Measurements from ENCODE around the gene KCNC3. TPM values are rescaled to one million over a fixed set of nuclear protein-coding genes. Genes with fewer than 3 reads are reported as not detected.
"Not testable (repeated sequence)": the region's sequence is repeated elsewhere in the genome, so short reads cannot be mapped to it uniquely, and the experiment has no call there.

Gene KCNC3
- total RNA-seq, 1 experiment from 2014 or later, result 17.3 TPM

DNA sequence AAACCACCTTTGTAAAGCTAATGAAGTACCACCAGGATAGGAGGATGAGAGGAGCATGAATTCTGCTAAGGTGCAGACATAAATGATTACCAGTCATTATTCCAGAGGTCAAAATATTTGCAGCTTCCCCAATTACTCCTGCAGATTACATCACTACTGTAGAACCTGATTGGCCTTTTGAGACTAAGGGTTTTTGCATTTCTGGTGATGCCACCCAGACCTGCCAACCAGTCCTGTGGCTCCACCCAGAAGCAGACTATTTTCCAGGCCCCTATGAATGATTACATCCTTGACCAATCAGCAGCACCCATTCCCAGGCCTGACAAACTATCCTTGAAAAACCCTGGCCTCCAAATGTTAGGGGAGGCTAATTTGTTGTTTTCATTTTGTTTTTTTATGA is 11.2 kb upstream of the KCNC3 start:
- H3K9me3 Mint-ChIP-seq, result peaks cover under 1 to 10% of the 10 kb centered on the region in 2 experiments; a peak in 4 of 5 replicates

DNA sequence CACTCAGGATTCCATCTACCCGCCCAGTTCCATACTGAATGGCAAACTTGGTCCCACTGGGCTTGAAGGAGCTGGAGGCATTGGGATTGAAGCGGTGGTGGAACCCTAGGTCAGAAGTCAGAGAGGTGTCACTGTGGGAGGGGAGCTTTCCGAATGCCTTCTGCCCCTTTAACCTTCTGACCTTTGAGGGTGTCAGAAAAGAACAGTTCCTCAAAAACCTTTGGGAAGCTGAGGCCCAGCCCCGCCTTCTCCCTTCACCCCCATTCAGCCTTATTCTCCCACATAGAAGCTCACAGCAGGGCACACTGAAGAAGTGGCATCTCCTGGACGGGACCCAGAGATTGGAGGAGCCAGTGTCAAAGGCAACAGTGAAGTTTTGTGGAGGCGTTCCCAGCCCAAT is 7.9 kb upstream of the KCNC3 start:
- peaks cover 19 to 28% of the 10 kb centered on the region in 2 experiments for H3K4me1 Mint-ChIP-seq
- peaks cover 17 to 25% (median 23%) of the 10 kb centered on the region in 3 experiments for H3K36me3 Mint-ChIP-seq (ENCODE audit: insufficient read depth in 1 of 3, low read depth in 3 of 3)
- not testable (repeated sequence) for H2AFZ ChIP-seq (ENCODE audit: low read length); H2BK15ac ChIP-seq (ENCODE audit: low read depth, low read length); H4K91ac ChIP-seq (ENCODE audit: insufficient read length, low read depth, low read length); H3K27me3 ChIP-seq (ENCODE audit: insufficient read depth, low read length); H3K4ac ChIP-seq (ENCODE audit: low read depth, low read length); H3K9me3 ChIP-seq (ENCODE audit: control insufficient read depth, low read depth, low read length); H3K4me2 ChIP-seq (ENCODE audit: insufficient read depth, insufficient read length, low read length); DNase-seq; H4K5ac ChIP-seq (ENCODE audit: insufficient read length, low read depth, low read length); H3K79me1 ChIP-seq (ENCODE audit: insufficient read depth, low read depth, low read length, poor library complexity, severe bottlenecking); H3K4me1 ChIP-seq (ENCODE audit: insufficient read depth, low read length); H3K14ac ChIP-seq (ENCODE audit: insufficient read depth, low read length); H2AK5ac ChIP-seq (ENCODE audit: insufficient read length, low read length); H3K56ac ChIP-seq (ENCODE audit: insufficient read length, low read depth, low read length); H3K9me3 Mint-ChIP-seq; H3T11ph ChIP-seq (ENCODE audit: low read length); H2BK12ac ChIP-seq (ENCODE audit: insufficient read length, low read depth, low read length); H3K23me2 ChIP-seq (ENCODE audit: insufficient read length, low read depth, low read length, poor library complexity, severe bottlenecking); H3K9ac ChIP-seq (ENCODE audit: extremely low read depth, insufficient read length, low read length); H2BK5ac ChIP-seq (ENCODE audit: insufficient read length, low read length); H3K18ac ChIP-seq (ENCODE audit: insufficient read length, low read depth, low read length); H2BK20ac ChIP-seq (ENCODE audit: low read depth, low read length, poor library complexity, severe bottlenecking); H2BK120ac ChIP-seq (ENCODE audit: low read depth, low read length, poor library complexity, severe bottlenecking); H3K79me2 ChIP-seq (ENCODE audit: insufficient read depth, low read length); H4K20me1 ChIP-seq (ENCODE audit: control insufficient read depth, insufficient read depth, insufficient read length); H3K4me3 Mint-ChIP-seq; H3K27ac ChIP-seq (ENCODE audit: insufficient read length, low read depth, low read length); H4K8ac ChIP-seq (replicated peaks; ENCODE audit: insufficient read length, low read depth, low read length); H3K23ac ChIP-seq (ENCODE audit: insufficient read length, low read depth, low read length)
- WGBS (ENCODE audit: extremely low coverage, insufficient read length, low lambda C conversion rate), result no CpG with 5 or more reads among the region's 6 CpGs
- peaks cover 15% of the 10 kb centered on the region for H3K27me3 Mint-ChIP-seq (ENCODE audit: low read depth)
- H3K27ac Mint-ChIP-seq, result 0 out of 7 replicates have a peak overlapping the region, but pooled peaks of 1 of the 3 experiments have one; percentile 12

More for the DNA sequence above, 11.2 kb upstream of the KCNC3 start:
- peaks cover 9% of the 10 kb centered on the region; the same call in 1 of the 2 replicates for H3K27me3 Mint-ChIP-seq (ENCODE audit: low read depth)
- Histone ChIP-seq H3T11ph (ENCODE audit: low read length) (no peak overlapping the region), H4K91ac (ENCODE audit: insufficient read length, low read depth, low read length) (no peak overlapping the region), H4K8ac (replicated peaks; ENCODE audit: insufficient read length, low read depth, low read length) (no peak overlapping the region), H3K4ac (ENCODE audit: low read depth, low read length) (no peak overlapping the region), H3K9me3 (ENCODE audit: control insufficient read depth, low read depth, low read length) (no peaks in the 10 kb centered on the region), H3K79me2 (ENCODE audit: insufficient read depth, low read length) (no peaks in the 10 kb centered on the region), H2BK20ac (ENCODE audit: low read depth, low read length, poor library complexity, severe bottlenecking) (no peak overlapping the region), H2BK120ac (ENCODE audit: low read depth, low read length, poor library complexity, severe bottlenecking) (no peak overlapping the region), H3K79me1 (ENCODE audit: insufficient read depth, low read depth, low read length, poor library complexity, severe bottlenecking) (no peaks in the 10 kb centered on the region), H2BK15ac (ENCODE audit: low read depth, low read length) (no peak overlapping the region), H3K23ac (ENCODE audit: insufficient read length, low read depth, low read length) (no peak overlapping the region), H4K20me1 (ENCODE audit: control insufficient read depth, insufficient read depth, insufficient read length) (no peaks in the 10 kb centered on the region), H3K4me1 (ENCODE audit: insufficient read depth, low read length) (no peaks in the 10 kb centered on the region), H2BK5ac (ENCODE audit: insufficient read length, low read length) (no peak overlapping the region), H3K9ac (ENCODE audit: extremely low read depth, insufficient read length, low read length) (no peak overlapping the region), H2AFZ (ENCODE audit: low read length) (no peak overlapping the region), H3K18ac (ENCODE audit: insufficient read length, low read depth, low read length) (no peak overlapping the region), H3K23me2 (ENCODE audit: insufficient read length, low read depth, low read length, poor library complexity, severe bottlenecking) (no peaks in the 10 kb centered on the region), H3K27ac (ENCODE audit: insufficient read length, low read depth, low read length) (no peak overlapping the region), H2AK5ac (ENCODE audit: insufficient read length, low read length) (no peak overlapping the region), H4K5ac (ENCODE audit: insufficient read length, low read depth, low read length) (no peak overlapping the region), H2BK12ac (ENCODE audit: insufficient read length, low read depth, low read length) (no peak overlapping the region), H3K14ac (ENCODE audit: insufficient read depth, low read length) (no peak overlapping the region), H3K27me3 (ENCODE audit: insufficient read depth, low read length) (no peaks in the 10 kb centered on the region), H3K56ac (ENCODE audit: insufficient read length, low read depth, low read length) (no peak overlapping the region), H3K4me2 (ENCODE audit: insufficient read depth, insufficient read length, low read length) (no peak overlapping the region)
- TF ChIP-seq, protein P1, sequence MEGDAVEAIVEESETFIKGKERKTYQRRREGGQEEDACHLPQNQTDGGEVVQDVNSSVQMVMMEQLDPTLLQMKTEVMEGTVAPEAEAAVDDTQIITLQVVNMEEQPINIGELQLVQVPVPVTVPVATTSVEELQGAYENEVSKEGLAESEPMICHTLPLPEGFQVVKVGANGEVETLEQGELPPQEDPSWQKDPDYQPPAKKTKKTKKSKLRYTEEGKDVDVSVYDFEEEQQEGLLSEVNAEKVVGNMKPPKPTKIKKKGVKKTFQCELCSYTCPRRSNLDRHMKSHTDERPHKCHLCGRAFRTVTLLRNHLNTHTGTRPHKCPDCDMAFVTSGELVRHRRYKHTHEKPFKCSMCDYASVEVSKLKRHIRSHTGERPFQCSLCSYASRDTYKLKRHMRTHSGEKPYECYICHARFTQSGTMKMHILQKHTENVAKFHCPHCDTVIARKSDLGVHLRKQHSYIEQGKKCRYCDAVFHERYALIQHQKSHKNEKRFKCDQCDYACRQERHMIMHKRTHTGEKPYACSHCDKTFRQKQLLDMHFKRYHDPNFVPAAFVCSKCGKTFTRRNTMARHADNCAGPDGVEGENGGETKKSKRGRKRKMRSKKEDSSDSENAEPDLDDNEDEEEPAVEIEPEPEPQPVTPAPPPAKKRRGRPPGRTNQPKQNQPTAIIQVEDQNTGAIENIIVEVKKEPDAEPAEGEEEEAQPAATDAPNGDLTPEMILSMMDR (conservative IDR thresholded peaks at IDR 0.05), result no peak
- no peak for DNase-seq
- no peak overlapping the region for H3K4me3 Mint-ChIP-seq
- peaks cover 28 to 39% (median 32%) of the 10 kb centered on the region in 3 experiments for H3K36me3 Mint-ChIP-seq (ENCODE audit: insufficient read depth in 1 of 3, low read depth in 3 of 3)
- peaks cover 6 to 11% of the 10 kb centered on the region in 2 experiments for H3K4me1 Mint-ChIP-seq
- H3K27ac Mint-ChIP-seq, result no peak overlapping the region
